ENCODE measurements around the gene PER3.
A peak's percentile ranks its signal among the peaks of the same experiment; 100 is the strongest.

The PER3 gene

DNA sequence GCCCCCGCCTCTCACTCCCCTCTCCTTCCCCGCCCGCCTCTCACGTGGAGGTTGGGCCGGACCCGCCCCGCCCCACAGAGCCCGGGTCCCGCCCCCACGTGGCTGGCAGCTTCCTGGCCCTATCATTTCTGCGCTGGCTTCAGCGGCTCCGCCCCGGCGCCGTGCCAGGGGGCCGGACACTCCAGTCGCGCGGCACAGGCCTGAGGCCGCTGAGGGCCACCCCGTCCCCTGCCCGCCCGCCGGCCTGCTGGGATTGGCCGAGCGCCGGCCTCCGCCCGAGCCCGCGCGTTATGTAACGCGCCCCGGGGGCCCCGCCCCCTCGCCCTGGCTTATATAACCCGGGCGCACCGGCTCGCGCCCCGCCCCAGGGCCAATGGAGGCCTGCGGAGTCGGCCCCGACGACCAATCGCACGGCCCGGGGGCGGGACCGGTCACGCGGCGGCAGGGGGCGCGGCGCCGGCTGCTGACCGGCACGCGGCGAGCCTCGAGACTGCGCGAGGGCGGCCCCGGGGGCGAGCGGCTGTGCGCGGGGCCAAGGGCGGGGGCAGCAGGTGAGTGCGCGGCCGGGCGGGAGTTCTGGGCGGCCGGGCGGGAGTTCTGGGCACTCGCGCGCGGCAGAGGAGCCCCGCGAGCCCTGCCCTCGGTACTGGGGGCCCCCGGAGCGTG is at the start of gene PER3:
Gene PER3 (plus strand): TSS at position 466 of the 666 bp plus-strand sequence. CDS start 587 bp downstream, outside the sequence.
- DNase-seq: peak; percentile 93 to 95

GRCh38 chr1:7738044-7738443 is 46.0 kb upstream of the PER3 start:
- DNase-seq: no peak

GRCh38 chr1:7743346-7743745 is 40.7 kb upstream of the PER3 start:
- no peak for DNase-seq

GRCh38 chr1:7744882-7745281 is 39.2 kb upstream of the PER3 start:
- DNase-seq: no peak

GRCh38 chr1:7745783-7746182 is 38.3 kb upstream of the PER3 start:
- DNase-seq: no peak

- DNase-seq: no peak
Observed at GRCh38 chr1:7747605-7748004, 36.5 kb upstream of the PER3 start.

- DNase-seq: no peak
Observed at GRCh38 chr1:7749126-7749525, 35.0 kb upstream of the PER3 start.

GRCh38 chr1:7751174-7751573 is 32.9 kb upstream of the PER3 start:
- no peak for DNase-seq

GRCh38 chr1:7752512-7753417 is 31.3 kb upstream of the PER3 start:
- DNase-seq: peak; percentile 50 to 63

- no peak for DNase-seq
Observed at GRCh38 chr1:7753641-7754040, 30.4 kb upstream of the PER3 start.

GRCh38 chr1:7754234-7754633 is 29.9 kb upstream of the PER3 start:
- DNase-seq: no peak

DNA sequence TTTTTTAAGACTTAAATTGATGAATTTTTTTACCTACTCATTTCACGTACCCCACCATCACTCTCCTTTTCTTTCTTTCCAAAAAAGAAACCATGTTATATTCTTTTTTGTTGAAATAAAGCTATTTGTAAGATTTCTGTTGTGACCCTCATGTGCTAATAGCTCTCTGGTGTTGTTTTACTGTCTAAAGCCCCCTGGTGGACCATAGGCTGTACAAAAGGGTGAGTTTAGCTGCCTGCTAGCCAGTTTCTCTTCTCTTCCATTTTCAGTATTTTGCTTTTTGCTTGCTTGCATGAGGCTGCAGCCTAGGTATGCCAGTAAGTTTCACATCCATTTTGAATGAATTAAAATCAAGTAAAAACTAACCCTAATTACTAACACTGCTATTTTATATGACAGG is 28.6 kb upstream of the PER3 start:
- DNase-seq: no peak

DNA sequence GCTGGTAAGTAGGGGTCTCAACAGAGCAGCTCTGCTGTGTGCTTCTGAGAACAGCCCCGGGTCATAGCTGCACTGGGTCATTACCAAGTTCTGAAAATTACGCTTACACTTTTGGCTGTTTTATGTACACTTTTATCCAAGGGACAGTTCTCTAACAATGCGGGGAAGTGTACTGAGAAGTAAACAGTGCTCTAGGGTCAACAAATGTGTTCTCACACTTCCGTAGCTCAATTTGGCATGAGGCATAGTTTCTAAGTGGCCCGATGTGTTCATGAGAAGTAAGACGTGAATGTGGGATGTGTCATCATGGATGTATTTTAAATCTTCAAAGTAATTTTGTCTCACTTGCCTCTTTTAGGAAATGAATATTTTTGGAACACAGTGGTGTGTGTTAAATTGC is 23.8 kb upstream of the PER3 start:
- no peak for DNase-seq

DNA sequence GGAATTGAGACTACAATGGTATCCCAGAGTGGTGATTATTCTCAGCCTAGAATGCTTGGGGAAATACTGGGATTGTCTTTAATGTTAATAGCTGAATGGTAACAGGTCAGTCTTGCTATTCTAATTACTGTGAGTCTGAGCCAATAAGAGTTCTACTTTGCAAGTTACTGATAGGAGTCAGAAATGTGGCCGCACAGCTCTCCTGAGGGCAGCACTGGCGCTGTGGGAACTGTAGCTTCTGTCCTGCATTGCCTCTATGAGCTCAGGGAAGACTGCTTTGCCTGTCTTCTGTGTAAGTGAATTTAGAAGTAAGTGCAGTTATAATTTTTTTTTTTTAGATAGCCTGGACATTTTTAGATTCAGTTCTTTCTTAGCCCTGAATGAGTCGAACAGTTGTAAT is 23.0 kb upstream of the PER3 start:
- no peak for DNase-seq

DNA sequence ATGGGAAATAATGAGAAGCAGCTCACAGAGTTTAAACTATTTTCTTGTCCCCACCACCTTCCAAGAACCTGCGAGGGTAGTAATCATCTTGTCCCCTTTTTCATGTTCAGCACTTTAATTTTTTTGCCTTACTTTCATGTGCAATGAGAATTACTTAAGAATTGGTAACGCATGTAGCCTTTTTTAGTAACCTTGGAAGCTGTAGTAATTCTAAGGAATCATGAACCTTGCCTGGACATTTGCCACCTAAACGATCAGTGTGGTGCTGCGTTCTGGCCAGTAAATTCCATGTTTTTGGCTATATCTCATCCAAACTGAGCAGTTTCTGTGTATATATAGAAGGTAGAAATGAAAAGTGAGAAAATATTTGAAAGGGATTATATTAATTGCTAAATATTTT is 16.9 kb upstream of the PER3 start:
- no peak for DNase-seq

GRCh38 chr1:7768583-7768982 is 15.5 kb upstream of the PER3 start:
- no peak for DNase-seq

DNA sequence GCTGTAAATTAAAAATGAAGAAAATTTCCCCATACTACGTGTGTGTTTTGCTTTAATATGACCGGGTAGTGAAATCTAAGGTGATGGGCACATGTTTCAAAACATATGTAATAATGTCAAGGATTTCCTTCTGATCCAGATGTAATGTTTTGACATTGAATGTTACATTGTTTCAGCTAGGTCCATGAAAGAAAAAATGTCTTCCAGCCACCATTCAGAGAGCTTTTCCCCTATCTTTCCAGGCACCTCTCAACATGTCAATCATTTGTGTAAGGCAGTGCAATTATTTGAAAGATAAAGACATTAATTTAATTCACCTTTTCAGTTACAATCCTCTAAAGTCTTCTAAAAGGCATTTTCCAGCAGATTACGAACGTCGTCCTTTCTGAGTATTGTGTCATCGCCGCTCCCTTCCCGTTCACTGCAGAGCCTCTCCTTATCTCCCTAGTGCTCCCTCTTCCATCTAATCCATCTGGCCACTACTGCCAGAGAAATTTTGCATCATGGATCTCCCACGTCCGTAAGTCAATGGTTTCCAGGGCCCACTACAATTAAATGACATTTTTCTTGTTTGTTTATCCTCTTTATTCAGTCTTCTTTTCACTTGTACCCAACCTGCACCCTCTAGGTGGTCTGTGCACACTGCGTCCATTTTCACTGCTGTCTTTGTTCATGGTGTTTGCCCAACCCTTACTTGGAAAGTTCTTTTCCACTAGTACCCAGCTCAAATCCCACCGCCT is 14.2 kb upstream of the PER3 start:
- no peak for DNase-seq

- DNase-seq: peak in 1 of 2 donors; percentile 36
Observed at GRCh38 chr1:7770669-7770996, 13.5 kb upstream of the PER3 start.

- DNase-seq: peak; percentile 83 to 89
Observed at GRCh38 chr1:7770997-7771822, 12.9 kb upstream of the PER3 start, which contains the start of gene VAMP3. TSS of gene VAMP3 (plus strand) at chr1:7771296. CDS start at chr1:7771384, 88 bp downstream.

DNA sequence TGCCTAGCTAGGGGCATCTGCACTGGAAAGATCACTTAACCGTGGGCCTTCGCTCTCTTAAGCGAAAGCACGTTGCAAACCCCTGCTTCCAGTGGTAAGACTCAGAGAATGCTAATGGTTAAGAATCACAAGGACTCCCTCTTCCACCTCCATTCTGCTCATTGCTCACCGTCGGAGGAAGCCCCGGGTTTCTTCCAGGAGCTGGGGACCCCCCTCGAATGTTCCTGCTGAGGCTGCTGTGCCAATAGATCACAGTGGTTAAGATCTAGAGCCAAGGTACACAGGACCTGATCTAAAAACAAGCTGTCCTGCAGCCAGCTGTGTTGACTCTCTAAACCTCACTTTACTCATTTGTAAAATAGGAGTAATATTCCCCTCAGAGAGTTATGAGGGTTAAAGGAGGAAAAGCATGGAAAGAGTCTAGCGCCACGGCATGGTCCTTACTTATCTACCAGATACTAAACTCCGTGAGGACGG is 12.2 kb upstream of the PER3 start:
- no peak for DNase-seq

- no peak for DNase-seq
Observed at GRCh38 chr1:7777591-7777990, 6.5 kb upstream of the PER3 start.

DNA sequence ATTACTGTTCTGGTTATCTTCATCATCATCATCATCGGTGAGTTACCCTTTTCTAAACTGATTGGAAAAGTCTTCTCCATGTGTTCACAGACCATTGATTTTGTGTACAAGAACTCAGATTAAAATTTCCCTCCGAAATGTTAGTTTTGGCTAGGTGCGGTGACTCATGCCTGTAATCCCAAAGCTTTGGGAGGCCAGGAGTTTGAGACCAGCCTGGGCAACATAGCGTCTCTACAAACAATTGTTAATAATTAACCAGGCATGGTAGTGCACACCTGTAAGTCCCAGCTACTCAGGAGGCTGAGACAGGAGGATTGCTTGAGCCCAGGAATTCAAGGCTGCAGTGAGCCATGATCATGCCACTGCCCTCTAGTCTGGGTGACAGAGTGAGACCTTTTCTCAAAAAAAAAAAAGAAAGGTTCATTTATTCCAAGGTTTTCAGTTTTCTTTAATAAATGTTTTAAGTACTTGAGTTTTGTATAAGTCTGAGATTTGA is 5.9 kb upstream of the PER3 start:
- DNase-seq: no peak
